CD8-positive, alpha-beta memory T cell (primary cell): ENCODE results near the gene OS9. TPM values are rescaled to one million over a fixed set of nuclear protein-coding genes. Genes with fewer than 3 reads are reported as not detected.
A peak's percentile ranks its signal among the peaks of the same experiment; 100 is the strongest.

Source experiments
- CTCF ChIA-PET: fragments of 350-600 bp; sonication (Branson Sonifier 250); formaldehyde crosslinking; loops from one replicate; lab custom pipeline; 2021; ENCODE audit warnings: antibody characterized with exemption; lab: Charles Lee
- POLR2A ChIA-PET: fragments of 350-600 bp; sonication (Branson Sonifier 250); formaldehyde crosslinking; loops from one replicate; lab custom pipeline; 2021; ENCODE audit warnings: antibody characterized with exemption; lab: Charles Lee
- DNase-seq, 5 donors: peaks; one replicate each; pipeline versions ENCODE4 v3.0.0 to v3.0.0-alpha.2; 2020 to 2022; ENCODE audit warnings: mixed read lengths in 1 of 5
- H3K27ac ChIP-seq: one replicate; pipeline ENCODE4 v1.7.0; 2013; ENCODE audit warnings: low read depth, mild to moderate bottlenecking, low read length, moderate library complexity
- H3K27me3 ChIP-seq: 2 replicates; pipeline ENCODE4 v1.7.0; 2013; ENCODE audit warnings: low read length, mild to moderate bottlenecking; ENCODE audit not compliant: insufficient read depth, poor library complexity, severe bottlenecking
- H3K36me3 ChIP-seq: 2 replicates; pipeline ENCODE4 v1.7.0; 2013; ENCODE audit warnings: mild to moderate bottlenecking, low read length, moderate library complexity; ENCODE audit not compliant: insufficient read depth
- H3K4me1 ChIP-seq: 2 replicates; pipeline ENCODE4 v1.7.0; 2013; ENCODE audit warnings: mild to moderate bottlenecking, low read length, moderate library complexity; ENCODE audit not compliant: insufficient read depth
- H3K4me3 ChIP-seq: 2 replicates; pipeline ENCODE4 v1.7.0; 2013; ENCODE audit warnings: mild to moderate bottlenecking, low read length
- H3K9me3 ChIP-seq: 2 replicates; pipeline ENCODE4 v1.7.0; 2013; ENCODE audit warnings: mild to moderate bottlenecking, low read length
- H3K27ac Mint-ChIP-seq, 8 donors: one replicate each; pipeline ENCODE4 v1.8.0; 2020 to 2021; ENCODE audit warnings: mixed read lengths in 8 of 8, mild to moderate bottlenecking in 6 of 8, inconsistent platforms in 3 of 8, moderate library complexity in 3 of 8
- H3K27me3 Mint-ChIP-seq, 2 donors: one replicate each; pipeline ENCODE4 v1.8.0; 2020 to 2021; ENCODE audit warnings: mixed read lengths in 2 of 2, mild to moderate bottlenecking in 1 of 2, moderate library complexity in 1 of 2
- H3K36me3 Mint-ChIP-seq, 3 donors: one replicate each; pipeline ENCODE4 v1.8.0; 2020 to 2021; ENCODE audit warnings: mixed read lengths in 3 of 3, inconsistent platforms in 1 of 3, mild to moderate bottlenecking in 1 of 3
- H3K4me1 Mint-ChIP-seq, 3 donors: one replicate each; pipeline ENCODE4 v1.8.0; 2020 to 2021; ENCODE audit warnings: mixed read lengths in 3 of 3, inconsistent platforms in 1 of 3, mild to moderate bottlenecking in 1 of 3
- H3K4me3 Mint-ChIP-seq, 7 donors: one replicate each; pipeline ENCODE4 v1.8.0; 2020 to 2021; ENCODE audit warnings: mixed read lengths in 7 of 7, mild to moderate bottlenecking in 6 of 7, moderate library complexity in 4 of 7, inconsistent platforms in 2 of 7
- H3K9me3 Mint-ChIP-seq, 5 donors: one replicate each; pipeline ENCODE4 v1.8.0; 2020 to 2022; ENCODE audit warnings: mixed read lengths in 5 of 5, mild to moderate bottlenecking in 3 of 5, moderate library complexity in 2 of 5, inconsistent platforms in 1 of 5
- polyA plus RNA-seq: library from polyadenylated mRNA; unstranded; fragments of 300-500 nt; fragmentation: Illumina TruSeq; gene quantifications from one replicate; pipeline ENCODE4 v1.2.3, GENCODE V29; 2021
- total RNA-seq, 2 experiments: library from RNA; stranded (reverse); gene quantifications; one replicate each; pipeline ENCODE4 v1.2.3, GENCODE V29; 2021

OS9 gene
- total and polyA plus RNA-seq, 3 experiments from 2014 or later, result 86.9 to 103 (median 96.8) TPM

DNA sequence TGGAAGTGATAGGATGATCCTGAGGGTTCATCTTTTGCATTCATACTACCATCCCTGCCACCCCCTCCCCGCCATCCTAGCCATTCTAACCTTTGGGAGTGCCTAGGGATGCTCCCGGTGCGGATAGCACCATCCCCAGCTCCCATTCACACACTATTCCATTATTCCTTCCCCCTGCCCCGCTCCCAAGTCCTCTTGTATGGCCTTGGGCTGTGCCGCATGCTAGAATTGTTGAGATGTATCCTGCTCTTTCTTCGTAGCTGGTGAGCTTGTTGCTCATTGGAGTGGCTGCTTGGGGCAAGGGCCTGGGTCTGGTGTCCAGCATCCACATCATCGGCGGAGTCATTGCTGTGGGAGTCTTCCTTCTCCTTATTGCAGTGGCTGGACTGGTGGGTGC is 51.6 kb downstream of the OS9 start:
- H3K27me3 Mint-ChIP-seq, result peaks cover 0 to 5% of the 10 kb centered on the region in 2 donors
- H3K27ac Mint-ChIP-seq, result peak overlapping the region; percentile 84 to 99 (median 97)
- H3K4me1 ChIP-seq, result peaks cover 39% of the 10 kb centered on the region
- DNase-seq, result peak in 1 of 5 donors; percentile 45
- H3K27me3 ChIP-seq, result no peaks in the 10 kb centered on the region
- no peaks in the 10 kb centered on the region for H3K9me3 ChIP-seq
- H3K36me3 ChIP-seq, result peaks cover 19% of the 10 kb centered on the region
- H3K36me3 Mint-ChIP-seq, result peaks cover 0 to 47% (median 10%) of the 10 kb centered on the region in 3 donors
- H3K4me3 Mint-ChIP-seq, result peak overlapping the region; percentile 85 to 96 (median 90)
- H3K27ac ChIP-seq, result peak overlapping the region; percentile 89
- peaks cover 45 to 59% (median 50%) of the 10 kb centered on the region in 3 donors for H3K4me1 Mint-ChIP-seq
- ChIA-PET CTCF (interaction anchor here (0.7 to 2.2 kb wide), 5 partner anchors 11 to 265 kb away, joined by 3 to 8 read pairs (median 5); partner anchors contain the start of gene ARHGAP9), POLR2A (interaction anchor here (1.0 to 1.5 kb wide), 4 partner anchors 11 to 27 kb away, joined by 3 to 7 read pairs (median 4); partner anchors contain the start of gene EEF1AKMT3)
- H3K4me3 ChIP-seq, result peak overlapping the region; percentile 74
- H3K9me3 Mint-ChIP-seq, result no peaks in the 10 kb centered on the region

DNA sequence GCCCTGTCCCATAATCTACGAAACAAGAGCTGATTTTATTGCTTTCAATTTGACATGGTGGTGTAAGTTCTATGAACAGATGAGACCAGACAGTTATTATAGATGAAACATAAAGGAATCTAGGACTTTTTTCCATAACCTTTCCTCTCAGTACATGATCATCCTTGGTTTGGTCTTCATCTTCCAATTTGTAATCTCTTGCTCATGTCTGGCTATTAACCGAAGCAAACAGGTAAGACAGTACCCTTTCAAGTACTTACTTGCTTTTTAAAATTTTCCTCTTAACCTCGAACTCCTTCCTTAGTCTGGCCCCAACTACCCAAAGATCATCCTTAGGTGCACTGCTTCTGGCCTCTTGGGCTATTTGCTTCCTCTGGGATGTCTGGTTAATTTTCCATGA is 52.1 kb downstream of the OS9 start:
- H3K4me3 Mint-ChIP-seq, result peak overlapping the region; percentile 85 to 96 (median 90)
- Histone ChIP-seq H3K4me1 (peaks cover 39% of the 10 kb centered on the region), H3K9me3 (no peaks in the 10 kb centered on the region), H3K27me3 (no peaks in the 10 kb centered on the region), H3K36me3 (peaks cover 19% of the 10 kb centered on the region), H3K4me3 (peak overlapping the region; percentile 74), H3K27ac (no peak overlapping the region)
- peaks cover 0 to 47% (median 10%) of the 10 kb centered on the region in 3 donors for H3K36me3 Mint-ChIP-seq
- ChIA-PET POLR2A (no interaction called here), CTCF (interaction anchor here (1.4 kb wide), 1 partner anchor 266 kb away, joined by 4 read pairs; the partner anchor contains the start of gene ARHGAP9)
- H3K4me1 Mint-ChIP-seq, result peaks cover 42 to 59% (median 50%) of the 10 kb centered on the region in 3 donors
- no peaks in the 10 kb centered on the region for H3K9me3 Mint-ChIP-seq
- peaks cover 0 to 4% of the 10 kb centered on the region in 2 donors for H3K27me3 Mint-ChIP-seq
- no peak for DNase-seq
- peak overlapping the region; percentile 84 to 99 (median 97) for H3K27ac Mint-ChIP-seq

DNA sequence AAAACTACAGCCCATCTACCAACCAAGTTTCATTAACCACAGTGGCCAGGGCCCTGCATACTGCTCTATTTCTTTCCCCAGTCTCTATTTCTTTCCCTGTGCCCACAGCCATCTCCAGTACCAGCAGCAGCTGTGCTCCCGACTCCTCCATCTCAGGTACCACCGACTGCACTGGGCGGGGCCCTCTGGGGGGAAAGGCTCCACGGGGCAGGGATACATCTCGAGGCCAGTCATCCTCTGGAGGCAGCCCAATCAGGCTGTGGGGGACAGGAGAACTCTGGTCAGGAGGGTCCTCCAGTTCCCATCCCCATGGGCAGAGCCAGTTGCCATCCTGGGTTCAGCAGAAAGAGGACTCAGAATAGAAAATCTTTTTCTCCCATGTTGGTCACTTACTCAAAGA is 55.1 kb downstream of the OS9 start:
- peaks cover 44% of the 10 kb centered on the region for H3K4me1 ChIP-seq
- ChIA-PET POLR2A (no interaction called here), CTCF (no interaction called here)
- Mint-ChIP-seq H3K4me1 (peaks cover 52 to 67% (median 65%) of the 10 kb centered on the region in 3 donors), H3K27me3 (peaks cover 0 to 2% of the 10 kb centered on the region in 2 donors), H3K9me3 (no peaks in the 10 kb centered on the region), H3K27ac (peak overlapping the region in 4 of 8 donors; percentile 8 to 55 (median 38)), H3K4me3 (peak overlapping the region in 1 of 7 donors; percentile 11), H3K36me3 (peaks cover 0 to 52% (median 10%) of the 10 kb centered on the region in 3 donors)
- H3K36me3 ChIP-seq, result peaks cover 19% of the 10 kb centered on the region
- no peak overlapping the region for H3K27ac ChIP-seq
- no peak overlapping the region for H3K4me3 ChIP-seq
- H3K9me3 ChIP-seq, result no peaks in the 10 kb centered on the region
- H3K27me3 ChIP-seq, result no peaks in the 10 kb centered on the region
- DNase-seq, result peak in 1 of 5 donors; percentile 46

DNA sequence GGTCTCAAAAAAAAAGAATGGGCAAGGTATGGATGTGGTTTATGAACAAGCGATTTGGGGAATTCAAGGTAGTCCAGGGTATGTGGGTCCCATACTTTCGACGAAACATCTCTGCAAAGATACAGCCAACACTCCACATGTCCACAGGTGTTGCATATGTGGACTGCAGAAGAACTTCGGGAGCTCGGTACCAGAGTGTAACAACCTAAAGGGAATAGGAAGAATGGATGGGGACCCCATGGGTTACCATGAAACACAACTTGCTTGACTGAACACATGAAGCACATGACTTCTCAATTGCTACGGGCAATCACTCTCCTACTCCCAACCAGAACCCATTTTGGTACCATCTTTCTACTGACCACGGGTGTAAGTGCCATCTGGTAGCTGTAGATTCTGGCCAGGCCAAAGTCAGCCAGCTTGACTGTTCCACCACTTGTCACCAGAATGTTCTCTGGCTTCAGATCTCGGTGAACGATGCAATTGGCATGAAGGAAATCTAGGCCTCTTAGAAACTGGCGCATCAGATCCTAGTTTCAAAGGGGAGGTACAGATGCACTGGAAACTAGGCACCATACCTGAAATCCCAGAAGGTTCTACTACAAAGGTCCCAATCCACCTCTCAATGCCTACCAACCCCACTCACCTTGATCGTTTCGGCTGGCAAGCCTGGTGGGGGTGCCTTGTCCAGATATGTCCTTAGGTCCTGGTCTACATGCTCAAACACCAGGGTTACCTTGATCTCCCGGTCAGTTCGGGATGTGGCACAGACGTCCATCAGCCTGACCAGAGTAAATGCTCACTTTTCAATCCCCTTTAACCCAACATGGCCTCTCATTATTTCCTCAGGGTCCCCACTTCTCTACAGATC is 56.9 kb downstream of the OS9 start:
- ChIA-PET POLR2A (no interaction called here), CTCF (interaction anchor here (1.7 to 1.8 kb wide), 2 partner anchors 8 to 10 kb away, joined by 8 to 9 read pairs; no protein-coding TSS in a partner anchor)
- no peak for DNase-seq
- Histone ChIP-seq H3K4me1 (peaks cover 39% of the 10 kb centered on the region), H3K27me3 (no peaks in the 10 kb centered on the region), H3K4me3 (peak overlapping the region; percentile 92), H3K9me3 (no peaks in the 10 kb centered on the region), H3K27ac (peak overlapping the region; percentile 86), H3K36me3 (peaks cover 19% of the 10 kb centered on the region)
- Mint-ChIP-seq H3K4me3 (peak overlapping the region; percentile 86 to 96 (median 91)), H3K4me1 (peaks cover 43 to 58% (median 56%) of the 10 kb centered on the region in 3 donors), H3K9me3 (no peaks in the 10 kb centered on the region), H3K36me3 (peaks cover 0 to 49% (median 10%) of the 10 kb centered on the region in 3 donors), H3K27ac (peak overlapping the region; percentile 93 to 100 (median 96)), H3K27me3 (peaks cover 0 to 2% of the 10 kb centered on the region in 2 donors)

DNA sequence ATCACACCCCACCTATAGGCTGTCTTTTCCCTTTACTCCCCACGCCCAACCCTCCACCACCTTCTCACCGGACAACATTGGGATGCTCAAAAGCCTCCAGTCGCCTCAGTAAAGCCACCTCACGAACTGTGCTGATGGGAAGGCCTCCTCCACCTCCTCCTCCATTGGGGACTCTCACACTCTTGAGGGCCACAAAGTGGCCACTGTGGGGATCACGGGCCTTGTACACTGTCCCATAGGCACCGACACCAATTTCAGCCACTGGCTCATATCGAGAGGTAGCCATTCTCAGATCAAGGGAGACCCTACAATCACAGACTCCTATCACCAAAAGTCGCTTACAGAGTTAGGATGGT is 57.5 kb downstream of the OS9 start:
- peaks cover 42 to 57% (median 55%) of the 10 kb centered on the region in 3 donors for H3K4me1 Mint-ChIP-seq
- DNase-seq, result no peak

DNA sequence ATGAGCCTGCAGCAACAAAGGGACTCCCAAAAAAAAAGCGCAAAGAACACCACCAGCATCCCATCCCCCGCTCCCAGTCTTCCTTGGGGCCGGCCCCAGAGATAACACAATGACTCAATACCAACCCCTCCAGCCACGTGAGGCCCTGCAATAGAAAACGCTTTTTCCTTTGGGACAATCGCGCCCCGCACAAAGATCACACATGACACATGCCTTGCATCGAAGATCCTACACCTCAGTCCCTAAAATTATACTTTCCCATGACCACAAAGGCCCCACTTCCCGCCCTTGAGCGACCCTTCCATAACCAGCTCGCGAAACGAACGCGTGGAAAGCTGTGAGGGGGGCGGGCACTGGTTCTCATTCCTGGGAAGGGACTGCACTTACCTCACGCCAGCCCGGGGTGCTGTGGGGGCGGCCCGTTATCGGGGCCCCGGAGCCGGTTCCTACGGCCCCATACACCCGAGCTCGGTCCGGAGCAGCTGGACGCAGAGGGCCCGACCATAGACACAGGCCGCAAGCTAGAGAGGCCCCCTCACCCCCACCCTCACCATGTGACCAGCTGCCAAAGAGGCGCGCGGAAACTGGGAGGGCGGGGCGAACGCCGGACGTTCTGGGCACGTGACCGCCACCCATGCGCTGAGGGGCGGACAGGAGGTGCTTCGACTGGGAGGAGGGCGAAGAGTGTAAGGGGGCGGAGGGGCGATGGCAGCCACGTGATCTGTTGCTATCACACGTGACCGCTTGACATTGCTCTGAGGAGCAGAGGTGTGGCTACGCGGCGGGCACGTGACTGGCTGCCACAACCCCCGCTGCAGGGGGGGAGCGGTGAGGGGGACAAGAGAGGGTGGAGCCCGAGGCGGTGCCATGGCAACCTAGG is 58.1 kb downstream of the OS9 start, which contains the start of gene CDK4:
Gene CDK4, minus strand, starts transcription at position 523 of the 880 bp plus-strand sequence. CDS start 593 bp downstream, outside the sequence.
- POLR2A ChIA-PET, result interaction anchor here (0.6 to 1.1 kb wide), 5 partner anchors 11 to 999 kb away, joined by 3 to 6 read pairs (median 3); partner anchors contain the start of gene ATP23
- H3K4me1 ChIP-seq, result peaks cover 49% of the 10 kb centered on the region
- H3K4me3 ChIP-seq, result peak within 1 kb of the TSS; percentile 92
- no peaks in the 10 kb centered on the region for H3K27me3 ChIP-seq
- Mint-ChIP-seq H3K4me1 (peaks cover 47 to 59% (median 58%) of the 10 kb centered on the region in 3 donors), H3K9me3 (no peaks in the 10 kb centered on the region), H3K36me3 (peaks cover 0 to 49% (median 6%) of the 10 kb centered on the region in 3 donors), H3K27ac (peak within 1 kb of the TSS; percentile 93 to 100 (median 96)), H3K4me3 (peak within 1 kb of the TSS; percentile 86 to 96 (median 91)), H3K27me3 (peaks cover 0 to 2% of the 10 kb centered on the region in 2 donors)
- CTCF ChIA-PET, result interaction anchor here (1.0 to 1.2 kb wide), 2 partner anchors 10 to 11 kb away, joined by 4 read pairs; no protein-coding TSS in a partner anchor
- no peaks in the 10 kb centered on the region for H3K9me3 ChIP-seq
- DNase-seq, result peak; percentile 98 to 100 (median 99)
- H3K27ac ChIP-seq, result peak within 1 kb of the TSS; percentile 86
- peaks cover 18% of the 10 kb centered on the region for H3K36me3 ChIP-seq

More for the DNA sequence above, 57.5 kb downstream of the OS9 start:
- Mint-ChIP-seq H3K27me3 (peaks cover 0 to 2% of the 10 kb centered on the region in 2 donors), H3K36me3 (peaks cover 0 to 50% (median 7%) of the 10 kb centered on the region in 3 donors), H3K9me3 (no peaks in the 10 kb centered on the region), H3K27ac (peak overlapping the region; percentile 93 to 100 (median 96)), H3K4me3 (peak overlapping the region; percentile 86 to 96 (median 91))
- Histone ChIP-seq H3K27ac (peak overlapping the region; percentile 86), H3K9me3 (no peaks in the 10 kb centered on the region), H3K4me1 (peaks cover 43% of the 10 kb centered on the region), H3K27me3 (no peaks in the 10 kb centered on the region), H3K4me3 (peak overlapping the region; percentile 92), H3K36me3 (peaks cover 19% of the 10 kb centered on the region)
- CTCF ChIA-PET, result interaction anchor here (1.2 to 1.8 kb wide), 3 partner anchors 8 to 11 kb away, joined by 4 to 9 read pairs (median 8); no protein-coding TSS in a partner anchor
- POLR2A ChIA-PET, result interaction anchor here (0.8 to 1.1 kb wide), 2 partner anchors 10 to 663 kb away, joined by 3 to 6 read pairs; no protein-coding TSS in a partner anchor

DNA sequence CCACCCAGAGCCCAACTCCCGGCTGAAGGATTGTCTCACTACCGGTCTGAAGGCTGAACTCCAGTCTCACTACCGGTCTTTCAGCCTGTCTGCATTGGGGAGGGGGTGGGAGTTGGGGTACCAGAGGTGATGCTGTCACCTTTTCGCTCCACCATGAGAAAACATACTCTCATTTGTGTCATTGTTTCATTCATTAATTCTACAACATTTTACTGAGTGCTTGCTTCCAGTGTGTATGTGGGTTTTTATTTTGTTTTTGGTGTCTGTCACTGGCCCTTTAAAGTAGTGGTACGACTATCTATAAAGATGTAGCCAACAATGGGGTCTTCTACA is 58.7 kb downstream of the OS9 start:
- no peak for DNase-seq
- ChIA-PET CTCF (interaction anchor here (1.0 to 1.2 kb wide), 2 partner anchors 10 to 12 kb away, joined by 4 read pairs; no protein-coding TSS in a partner anchor), POLR2A (interaction anchor here (1.1 kb wide), 1 partner anchor 11 kb away, joined by 6 read pairs; no protein-coding TSS in a partner anchor)
- peak overlapping the region; percentile 86 for H3K27ac ChIP-seq
- no peaks in the 10 kb centered on the region for H3K9me3 ChIP-seq
- H3K4me3 ChIP-seq, result peak overlapping the region; percentile 20
- Mint-ChIP-seq H3K27me3 (peaks cover 0 to 2% of the 10 kb centered on the region in 2 donors), H3K9me3 (no peaks in the 10 kb centered on the region), H3K27ac (peak overlapping the region; percentile 93 to 100 (median 96)), H3K4me1 (peaks cover 48 to 60% (median 59%) of the 10 kb centered on the region in 3 donors), H3K4me3 (peak overlapping the region; percentile 86 to 96 (median 91)), H3K36me3 (peaks cover 0 to 46% (median 3%) of the 10 kb centered on the region in 3 donors)
- H3K4me1 ChIP-seq, result peaks cover 50% of the 10 kb centered on the region
- peaks cover 13% of the 10 kb centered on the region for H3K36me3 ChIP-seq
- no peaks in the 10 kb centered on the region for H3K27me3 ChIP-seq
